Activated CD4-positive, alpha-beta memory T cell treated with anti-CD3 and anti-CD28 coated beads for 36 hours (primary cell): Measurements from ENCODE around the gene USP15. TPM values are rescaled to one million over a fixed set of nuclear protein-coding genes. Genes with fewer than 3 reads are reported as not detected.
"Not testable (repeated sequence)": the region's sequence is repeated elsewhere in the genome, so short reads cannot be mapped to it uniquely, and the experiment has no call there.

Experiments
- CTCF ChIA-PET: fragments of 350-600 bp; sonication (Branson Sonifier 250); formaldehyde crosslinking; loops from one replicate; lab custom pipeline; 2021; ENCODE audit warnings: antibody characterized with exemption, inconsistent platforms; lab: Charles Lee
- POLR2A ChIA-PET: fragments of 350-600 bp; sonication (Branson Sonifier 250); formaldehyde crosslinking; loops from one replicate; lab custom pipeline; 2021; ENCODE audit warnings: antibody characterized with exemption; lab: Charles Lee
- DNase-seq: peaks from one replicate; pipeline ENCODE4 v3.0.0-alpha.2; 2020
- H3K27ac Mint-ChIP-seq: one replicate; pipeline ENCODE4 v1.8.0; 2021; ENCODE audit warnings: mixed read lengths
- H3K27me3 Mint-ChIP-seq: one replicate; pipeline ENCODE4 v1.8.0; 2021; ENCODE audit warnings: mixed read lengths
- H3K36me3 Mint-ChIP-seq: one replicate; pipeline ENCODE4 v1.8.0; 2021; ENCODE audit warnings: mixed read lengths
- H3K4me1 Mint-ChIP-seq: one replicate; pipeline ENCODE4 v1.8.0; 2021; ENCODE audit warnings: low read depth, mixed read lengths
- H3K4me3 Mint-ChIP-seq: one replicate; pipeline ENCODE4 v1.8.0; 2021; ENCODE audit warnings: mild to moderate bottlenecking, mixed read lengths
- H3K9me3 Mint-ChIP-seq: one replicate; pipeline ENCODE4 v1.8.0; 2021; ENCODE audit warnings: mixed read lengths
- intact Hi-C: fragments of 100-400 bp; cut with micrococcal nuclease; formaldehyde crosslinking; loops from one replicate; pipeline ENCODE4 v1.15.1; 2023
- total RNA-seq, 2 experiments: library from RNA; stranded (reverse); gene quantifications; one replicate each; pipeline ENCODE4 v1.2.3, GENCODE V29; 2021

Gene USP15
- total RNA-seq, 2 experiments from 2014 or later = 76.8 to 82.8 TPM

DNA sequence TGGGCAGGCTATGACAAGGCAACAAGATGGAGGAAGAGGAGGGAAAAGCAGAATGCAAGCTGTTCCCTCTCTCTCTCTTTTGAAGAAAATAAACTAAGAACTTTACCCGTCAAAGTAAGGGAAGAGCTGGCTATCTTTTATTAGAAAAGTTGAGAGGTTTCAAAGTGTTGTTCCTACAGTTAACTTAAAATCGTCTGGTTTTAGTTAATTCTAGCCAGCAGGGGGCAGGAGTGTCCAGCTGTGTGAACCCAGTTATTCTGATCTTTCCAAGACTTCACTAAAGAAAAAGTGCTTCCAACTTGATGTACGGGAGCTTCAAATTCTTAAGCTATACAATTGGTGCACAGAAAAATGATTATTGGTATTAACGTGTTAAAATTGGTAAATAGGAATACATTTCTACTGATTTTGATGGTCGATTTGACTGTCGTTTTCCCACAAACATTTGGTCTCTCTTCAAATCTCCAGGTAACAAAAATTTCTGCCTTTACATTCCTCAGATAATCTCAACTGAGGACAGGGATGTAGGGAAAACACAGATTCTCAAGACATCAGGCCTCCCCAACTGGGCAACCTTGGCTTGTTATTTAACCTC lies 178.0 kb downstream of the USP15 start:
- intact Hi-C loops = loop anchor here (1.0 to 10.0 kb wide), 8 partner anchors 28 to 629 kb away; partner anchors contain the start of genes MON2 and USP15

DNA sequence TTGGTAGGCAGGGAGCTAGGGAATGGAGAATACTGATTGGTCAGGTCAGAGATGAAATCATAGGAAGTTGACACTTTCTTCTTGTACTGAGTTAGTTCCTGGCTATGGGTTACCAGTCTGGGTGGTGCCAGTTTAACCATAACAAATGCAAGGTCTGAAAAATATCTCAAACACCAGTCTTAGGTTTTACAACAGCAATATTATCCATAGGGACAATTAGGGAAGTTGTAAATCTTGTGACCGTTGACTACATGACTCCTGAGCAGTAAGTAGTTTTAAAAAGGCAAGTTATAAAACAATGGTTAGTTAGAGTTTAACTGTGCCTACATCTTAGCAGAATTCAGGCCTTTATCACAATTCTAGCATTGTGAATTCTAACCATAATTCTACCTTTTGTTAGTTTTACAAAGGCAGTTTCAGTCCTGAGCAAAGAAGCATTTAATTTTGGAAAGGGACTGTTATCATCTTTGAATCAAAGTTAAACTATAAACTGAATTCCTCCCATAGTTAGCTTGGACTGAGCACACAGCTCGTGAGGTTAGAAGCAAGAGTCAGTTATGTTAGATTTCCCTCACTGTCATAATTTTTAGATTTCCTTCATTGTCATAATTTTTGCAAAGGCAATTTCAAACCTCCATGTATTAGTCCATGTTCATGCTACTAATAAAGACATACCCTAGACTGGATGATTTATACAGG lies 186.7 kb downstream of the USP15 start:
- CTCF ChIA-PET = interaction anchor here (1.7 kb wide), 1 partner anchor 9 kb away, joined by 9 read pairs; no protein-coding TSS in a partner anchor
- H3K27me3 Mint-ChIP-seq = peaks cover 1% of the 10 kb centered on the region
- H3K4me1 Mint-ChIP-seq = no peaks in the 10 kb centered on the region
- H3K4me3 Mint-ChIP-seq = no peak overlapping the region
- peaks cover 29% of the 10 kb centered on the region for H3K9me3 Mint-ChIP-seq
- no peak for DNase-seq
- POLR2A ChIA-PET = no interaction called here
- no peak overlapping the region for H3K27ac Mint-ChIP-seq
- peaks cover 2% of the 10 kb centered on the region for H3K36me3 Mint-ChIP-seq
- intact Hi-C loops = no loop called here

More for the DNA sequence above, 178.0 kb downstream of the USP15 start:
- DNase-seq = peak; percentile 53
- Mint-ChIP-seq H3K9me3 (peaks cover 25% of the 10 kb centered on the region), H3K27me3 (peaks cover 11% of the 10 kb centered on the region), H3K27ac (no peak overlapping the region), H3K36me3 (peaks cover 2% of the 10 kb centered on the region), H3K4me3 (no peak overlapping the region), H3K4me1 (peaks cover 9% of the 10 kb centered on the region)
- ChIA-PET POLR2A (no interaction called here), CTCF (interaction anchor here (0.6 to 5.3 kb wide), 43 partner anchors 9 to 391 kb away, joined by 3 to 158 read pairs (median 4); partner anchors contain the start of gene MON2)

DNA sequence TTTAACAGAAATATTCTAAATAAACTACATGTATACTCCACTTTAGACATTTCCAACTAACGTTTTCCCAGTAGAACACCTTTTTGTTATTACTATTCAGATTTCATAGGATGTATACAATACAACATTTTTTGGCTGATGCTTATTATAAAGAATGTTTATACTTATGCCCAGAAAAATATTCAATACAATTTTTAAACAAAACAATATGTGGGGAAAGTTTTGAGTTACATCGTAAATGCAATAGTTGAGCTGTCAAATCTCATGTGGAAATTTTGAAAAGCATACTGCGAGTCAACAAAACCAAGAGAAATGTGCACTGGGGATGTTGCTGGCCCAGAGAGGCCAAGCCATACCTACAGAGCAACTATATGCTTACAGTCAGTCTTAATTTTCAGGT lies 188.2 kb downstream of the USP15 start:
- intact Hi-C loops = no loop called here
- Mint-ChIP-seq H3K36me3 (no peaks in the 10 kb centered on the region), H3K9me3 (peaks cover 15% of the 10 kb centered on the region), H3K27ac (no peak overlapping the region), H3K4me1 (no peaks in the 10 kb centered on the region), H3K4me3 (no peak overlapping the region), H3K27me3 (peaks cover 1% of the 10 kb centered on the region)
- DNase-seq = no peak
- CTCF ChIA-PET = no interaction called here
- POLR2A ChIA-PET = no interaction called here

DNA sequence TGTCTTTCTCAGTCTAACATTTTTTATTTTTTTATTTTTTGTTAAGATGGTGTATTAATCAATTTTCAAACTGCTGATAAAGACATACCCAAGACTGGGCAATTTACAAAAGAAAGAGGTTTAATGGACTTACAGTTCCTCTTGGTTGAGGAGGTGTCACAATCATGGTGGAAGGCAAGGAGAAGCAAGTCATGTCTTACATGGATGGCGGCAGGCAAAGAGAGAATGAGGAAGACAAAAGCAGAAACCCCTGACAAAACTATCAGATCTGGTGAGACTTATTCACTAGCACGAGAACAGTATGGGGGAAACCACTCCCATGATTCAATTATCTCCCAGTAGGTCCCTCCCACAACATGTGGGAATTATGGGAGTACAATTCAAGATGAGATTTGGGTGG lies 195.2 kb downstream of the USP15 start:
- H3K9me3 Mint-ChIP-seq, H3K27ac Mint-ChIP-seq, H3K27me3 Mint-ChIP-seq, H3K4me3 Mint-ChIP-seq, intact Hi-C loops, H3K4me1 Mint-ChIP-seq, H3K36me3 Mint-ChIP-seq, DNase-seq, POLR2A ChIA-PET: not testable (repeated sequence)
- CTCF ChIA-PET = interaction anchor here (0.6 kb wide), 1 partner anchor 22 kb away, joined by 3 read pairs; no protein-coding TSS in a partner anchor

DNA sequence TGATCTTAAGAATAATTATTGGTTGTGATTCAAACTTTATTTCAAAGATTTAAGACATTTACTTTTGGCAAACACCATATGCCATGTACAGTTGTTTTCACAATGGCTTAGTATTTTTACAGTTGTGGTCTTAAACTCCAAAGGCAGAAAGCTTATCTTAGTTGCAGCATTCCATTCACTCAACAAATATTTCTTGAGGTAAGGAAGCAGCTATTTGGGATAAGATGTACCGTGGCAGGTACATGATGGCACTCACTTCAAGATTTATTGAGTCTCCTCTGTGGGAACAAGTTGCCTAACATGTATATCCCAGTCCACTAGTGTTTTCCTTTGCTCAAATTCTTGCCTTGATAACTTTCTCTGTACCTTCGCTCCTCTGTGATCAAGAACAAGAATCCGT lies 198.4 kb downstream of the USP15 start:
- CTCF ChIA-PET = no interaction called here
- POLR2A ChIA-PET = no interaction called here
- Mint-ChIP-seq H3K27me3 (no peaks in the 10 kb centered on the region), H3K4me1 (no peaks in the 10 kb centered on the region), H3K9me3 (peaks cover 14% of the 10 kb centered on the region), H3K27ac (no peak overlapping the region), H3K4me3 (no peak overlapping the region), H3K36me3 (peaks cover 2% of the 10 kb centered on the region)
- intact Hi-C loops = no loop called here
- no peak for DNase-seq

DNA sequence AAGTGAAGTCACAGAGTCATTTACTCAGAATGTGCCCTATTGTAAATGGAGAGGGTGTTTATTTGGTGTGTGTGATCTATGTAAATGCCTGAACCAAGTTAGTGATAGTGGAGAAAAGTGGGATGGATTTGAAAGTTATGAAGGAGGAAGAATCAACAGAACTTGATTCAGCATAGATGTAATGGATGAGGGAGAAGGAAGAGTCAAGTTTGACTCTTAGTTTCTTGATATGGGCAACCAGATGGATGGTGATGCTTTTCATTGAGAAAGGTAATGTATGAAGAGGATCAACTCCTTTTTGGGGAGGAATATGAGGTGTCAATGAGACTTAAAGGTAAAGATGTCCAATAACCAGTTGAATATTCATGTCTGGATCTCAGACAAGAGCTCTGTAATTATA lies 199.8 kb downstream of the USP15 start:
- intact Hi-C loops = no loop called here
- Mint-ChIP-seq H3K4me1 (no peaks in the 10 kb centered on the region), H3K27me3 (no peaks in the 10 kb centered on the region), H3K27ac (no peak overlapping the region), H3K36me3 (peaks cover 5% of the 10 kb centered on the region), H3K4me3 (no peak overlapping the region), H3K9me3 (peaks cover 16% of the 10 kb centered on the region)
- no peak for DNase-seq
- CTCF ChIA-PET = no interaction called here
- POLR2A ChIA-PET = no interaction called here

DNA sequence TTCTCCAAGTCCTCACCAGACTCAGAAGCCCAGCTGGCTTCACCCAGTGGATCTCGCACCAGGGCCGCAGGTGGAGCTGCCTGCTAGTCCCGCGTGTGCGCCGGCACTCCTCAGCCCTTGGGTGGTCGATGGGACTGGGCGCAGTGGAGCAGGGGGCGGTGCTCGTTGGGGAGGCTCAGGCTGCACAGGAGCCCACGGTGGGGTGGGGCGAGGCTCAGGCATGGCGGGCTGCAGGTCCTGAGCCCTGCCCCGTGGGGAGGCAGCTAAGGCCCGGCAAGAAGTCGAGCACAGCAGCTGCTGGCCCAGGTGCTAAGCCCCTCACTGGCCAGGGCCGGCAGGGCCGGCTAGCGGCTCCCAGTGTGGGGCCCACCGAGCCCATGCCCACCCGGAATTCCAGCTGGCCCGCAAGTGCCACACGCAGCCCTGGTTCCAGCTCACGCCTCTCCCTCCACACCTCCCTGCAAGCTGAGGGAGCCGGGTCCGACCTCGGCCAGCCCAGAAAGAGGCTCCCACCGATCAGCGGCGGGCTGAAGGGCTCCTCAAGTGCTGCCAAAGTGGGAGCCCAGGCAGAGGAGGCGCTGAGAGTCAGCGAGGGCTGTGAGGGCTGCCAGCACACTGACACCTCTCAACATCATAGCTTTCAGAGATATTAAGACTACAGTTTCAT lies 201.1 kb downstream of the USP15 start:
- H3K9me3 Mint-ChIP-seq = peaks cover 16% of the 10 kb centered on the region
- DNase-seq, intact Hi-C loops, H3K27me3 Mint-ChIP-seq, H3K4me1 Mint-ChIP-seq, H3K27ac Mint-ChIP-seq, POLR2A ChIA-PET, H3K4me3 Mint-ChIP-seq, H3K36me3 Mint-ChIP-seq: not testable (repeated sequence)
- CTCF ChIA-PET = interaction anchor here (1.1 to 1.8 kb wide), 2 partner anchors 23 to 26 kb away, joined by 3 to 5 read pairs; no protein-coding TSS in a partner anchor

DNA sequence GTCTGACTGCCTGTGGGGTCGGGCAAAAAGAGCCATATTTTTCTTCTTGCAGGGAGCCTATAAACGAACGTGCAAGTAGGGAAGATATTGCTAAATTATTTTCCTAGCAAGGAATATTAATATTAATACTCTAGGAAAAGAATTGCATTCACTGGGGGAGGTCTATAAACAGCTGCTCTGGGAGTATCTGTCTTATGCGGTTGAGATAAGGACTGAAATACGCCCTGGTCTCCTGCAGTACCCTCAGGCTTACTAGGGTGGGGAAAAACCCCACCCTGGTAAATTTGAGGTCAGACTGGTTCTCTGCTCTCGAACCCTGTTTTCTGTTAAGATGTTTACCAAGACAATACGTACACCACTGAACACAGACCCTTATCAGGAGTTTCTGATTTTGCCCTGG lies 203.0 kb downstream of the USP15 start:
- DNase-seq, CTCF ChIA-PET, H3K4me3 Mint-ChIP-seq, H3K27me3 Mint-ChIP-seq, POLR2A ChIA-PET, intact Hi-C loops, H3K27ac Mint-ChIP-seq, H3K36me3 Mint-ChIP-seq: not testable (repeated sequence)
- Mint-ChIP-seq H3K9me3 (peaks cover 16% of the 10 kb centered on the region), H3K4me1 (peaks cover 13% of the 10 kb centered on the region)

Other genes with a start within 250 kb of the USP15 start
- gene MON2, start 206.4 kb downstream of the USP15 start, total RNA-seq = 10 to 100 TPM; 29.2 to 35.1 TPM